Panc1 (cell line): ENCODE data around the gene PCF11. TPM values are rescaled to one million over a fixed set of nuclear protein-coding genes. Genes with fewer than 3 reads are reported as not detected.

Experiments
- ATAC-seq: fragments of 200-7000 bp; cut with Tn5 transposase; 2 replicates; pipeline ENCODE4 v1.9.1; 2020; ENCODE audit warnings: mild to moderate bottlenecking, moderate library complexity
- BruUV-seq: library from RNA; stranded (reverse); fragments of 400-500 nt; replicated peaks from 2 replicates; lab custom pipeline; 2021; lab: Mats Ljungman, UMichigan
- CTCF ChIA-PET: fragments of 300-600 bp; sonication (Branson Sonifier 250); formaldehyde crosslinking; loops from one replicate; lab custom pipeline; 2022; ENCODE audit warnings: antibody characterized with exemption; lab: Charles Lee
- POLR2A ChIA-PET: fragments of 300-600 bp; sonication (Branson Sonifier 250); formaldehyde crosslinking; loops from one replicate; lab custom pipeline; 2022; ENCODE audit warnings: antibody characterized with exemption; lab: Charles Lee
- DNase-seq: peaks from one replicate; pipeline ENCODE4 v3.0.0-alpha.2; 2010; ENCODE audit warnings: low read depth, low spot score
- H3K27ac ChIP-seq: 2 replicates; pipeline ENCODE4 v1.5.1; 2011; ENCODE audit warnings: mild to moderate bottlenecking, low read length, inconsistent platforms
- H3K27me3 ChIP-seq: fragments of 200-500 bp; sonication (Bioruptor generic); 2 replicates; pipeline ENCODE4 v1.6.0; 2014; ENCODE audit warnings: low read length, inconsistent platforms; ENCODE audit not compliant: control insufficient read depth, insufficient read depth
- H3K36me3 ChIP-seq: fragments of 200-500 bp; sonication (Bioruptor generic); 2 replicates; pipeline ENCODE4 v1.5.1; 2014; ENCODE audit warnings: inconsistent platforms, mild to moderate bottlenecking, low read length, moderate library complexity; ENCODE audit not compliant: control insufficient read depth, insufficient read depth
- H3K4me1 ChIP-seq: 2 replicates; pipeline ENCODE4 v1.5.1; 2011; ENCODE audit warnings: inconsistent platforms, mild to moderate bottlenecking, low read length, moderate library complexity; ENCODE audit not compliant: control insufficient read depth, insufficient read depth
- H3K4me3 ChIP-seq, 2 experiments: 2 replicates each; pipeline ENCODE4 v1.5.1; 2011 to 2012; ENCODE audit warnings: low read depth in 2 of 2, low read length in 2 of 2, mild to moderate bottlenecking in 2 of 2, inconsistent platforms in 1 of 2, moderate library complexity in 1 of 2
- H3K9me3 ChIP-seq: fragments of 200-500 bp; sonication (Bioruptor generic); 2 replicates; pipeline ENCODE4 v1.5.1; 2014; ENCODE audit warnings: low read depth, mild to moderate bottlenecking, inconsistent platforms, low read length, moderate library complexity; ENCODE audit not compliant: control insufficient read depth, insufficient read depth
- CTCF ChIP-seq: fragments of 450-650 bp; IDR thresholded peaks from 2 replicates; pipeline ENCODE4 v1.5.1; 2017; ENCODE audit warnings: mild to moderate bottlenecking
- POLR2AphosphoS5 ChIP-seq: IDR thresholded peaks from 2 replicates; pipeline ENCODE4 v1.6.1; 2012; ENCODE audit warnings: mild to moderate bottlenecking, low read depth, low read length, moderate library complexity
- REST ChIP-seq, 2 experiments: IDR thresholded peaks; 2 replicates each; pipeline ENCODE4 v1.6.1; 2011 to 2012; ENCODE audit warnings: low read depth in 2 of 2, control low read depth in 1 of 2, low read length in 1 of 2, mild to moderate bottlenecking in 1 of 2, moderate library complexity in 1 of 2; ENCODE audit not compliant: insufficient read depth in 1 of 2
- SIN3A ChIP-seq: IDR thresholded peaks from 2 replicates; pipeline ENCODE4 v1.6.1; 2012; ENCODE audit warnings: low read depth, mild to moderate bottlenecking, low read length, moderate library complexity, borderline replicate concordance; ENCODE audit not compliant: insufficient read depth
- TCF7L2 ChIP-seq: IDR thresholded peaks from 2 replicates; pipeline ENCODE4 v1.6.1; 2011; ENCODE audit warnings: mild to moderate bottlenecking, low read depth, low read length, inconsistent platforms
- in situ Hi-C: cut with HindIII; loops from 2 replicates; pipeline ENCODE4 v1.10.0; 2016; ENCODE audit warnings: low sequenced_read_pairs, low pct_unique_long_range_greater_than_20kb
- intact Hi-C: fragments of 100-400 bp; cut with micrococcal nuclease; formaldehyde crosslinking; loops from one replicate; pipeline ENCODE4 v1.10.0; 2022; ENCODE audit not compliant: unreplicated experiment
- total RNA-seq: library from RNA; stranded (reverse); gene quantifications from one replicate; pipeline ENCODE4 v1.2.1, GENCODE V29; 2021; ENCODE audit not compliant: unreplicated experiment

Gene PCF11
- total RNA-seq, 1 experiment from 2014 or later: 56.6 TPM

- Histone ChIP-seq H3K27ac (no peak overlapping the region), H3K4me3 (no peak overlapping the region), H3K9me3 (no peaks in the 10 kb centered on the region), H3K4me1 (no peaks in the 10 kb centered on the region), H3K36me3 (no peaks in the 10 kb centered on the region), H3K27me3 (no peaks in the 10 kb centered on the region)
- no peak for DNase-seq
- no TSS peak for BruUV-seq
- no peak for TF ChIP-seq REST (IDR thresholded peaks at IDR 0.05; ENCODE audit: insufficient read depth in 1 of 2, low read depth in 2 of 2, low read length in 1 of 2)
- no peak for TF ChIP-seq SIN3A
- TF ChIP-seq CTCF: no peak
- no peak for TF ChIP-seq TCF7L2
- TF ChIP-seq POLR2AphosphoS5: no peak
- CTCF ChIA-PET: no interaction called here
- in situ Hi-C loops: no loop called here
- no peak for ATAC-seq
- POLR2A ChIA-PET: interaction anchor here (0.6 kb wide), 1 partner anchor 34 kb away, joined by 5 read pairs; no protein-coding TSS in a partner anchor
- intact Hi-C loops: no loop called here
These were observed 40.8 kb upstream of the PCF11 start for GRCh38 chr11:83116015-83116641.

GRCh38 chr11:83118814-83119213 lies 38.1 kb upstream of the PCF11 start:
- Histone ChIP-seq H3K36me3 (no peaks in the 10 kb centered on the region), H3K27ac (no peak overlapping the region), H3K9me3 (no peaks in the 10 kb centered on the region), H3K27me3 (no peaks in the 10 kb centered on the region), H3K4me3 (no peak overlapping the region), H3K4me1 (no peaks in the 10 kb centered on the region)
- DNase-seq: no peak
- no TSS peak for BruUV-seq
- TF ChIP-seq CTCF: no peak
- no peak for TF ChIP-seq POLR2AphosphoS5
- TF ChIP-seq REST (IDR thresholded peaks at IDR 0.05; ENCODE audit: insufficient read depth in 1 of 2, low read depth in 2 of 2, low read length in 1 of 2): no peak
- no peak for TF ChIP-seq SIN3A
- TF ChIP-seq TCF7L2: no peak
- in situ Hi-C loops: no loop called here
- intact Hi-C loops: no loop called here
- CTCF ChIA-PET: no interaction called here
- POLR2A ChIA-PET: no interaction called here
- no peak for ATAC-seq
